ENCODE data around the gene TUBB4A.
"Not testable (repeated sequence)": the region's sequence is repeated elsewhere in the genome, so short reads cannot be mapped to it uniquely, and the experiment has no call there.

TUBB4A gene

DNA sequence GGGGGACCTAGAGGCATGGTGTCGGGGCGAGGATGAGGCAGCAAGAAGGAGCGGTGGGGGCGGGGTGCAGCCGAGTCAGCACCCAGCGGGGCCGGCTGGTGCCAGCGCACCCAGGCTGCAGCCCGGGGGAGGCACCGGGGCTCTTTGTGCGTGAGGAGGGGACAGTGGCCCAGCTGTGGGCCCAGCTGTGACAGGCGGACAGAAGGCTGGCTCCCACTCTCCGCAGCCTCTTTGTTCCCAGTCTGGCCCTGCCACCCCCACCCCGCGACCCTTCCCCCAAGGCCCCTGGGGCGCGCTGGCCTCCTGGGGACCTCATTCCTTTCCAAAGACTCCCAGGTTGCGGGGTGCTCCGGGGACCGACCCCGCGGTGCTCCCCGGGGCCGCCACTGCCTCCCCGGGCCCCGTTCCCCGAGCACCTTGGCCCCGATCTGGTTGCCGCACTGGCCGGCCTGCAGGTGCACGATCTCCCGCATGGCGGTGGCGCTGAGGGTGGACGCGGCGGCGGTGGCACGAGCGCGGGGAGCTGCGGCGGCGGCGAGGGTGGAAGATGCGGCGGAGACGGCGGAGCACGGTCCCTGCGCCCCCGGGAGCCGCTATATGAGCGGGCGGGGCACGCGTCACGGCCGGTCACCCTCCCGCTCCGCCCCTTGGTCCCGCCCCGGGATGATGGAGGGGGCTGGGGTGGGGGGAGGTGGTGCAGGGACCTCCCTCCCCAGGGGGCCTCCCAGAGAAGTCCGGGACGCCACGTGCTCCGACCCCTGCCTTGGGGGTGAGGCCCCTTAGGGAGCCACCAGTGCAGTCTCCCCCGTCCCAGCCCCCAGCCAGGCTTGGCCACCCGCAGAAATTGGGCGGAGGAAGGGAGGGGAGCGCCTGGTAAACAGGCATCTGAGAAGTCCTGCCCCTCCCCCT is at the start of gene TUBB4A:
Gene TUBB4A, minus strand, starts transcription at position 570 of the 909 bp plus-strand sequence. Its CDS starts 97 bp downstream, at position 473.
- peak; percentile 49 for DNase-seq

DNA sequence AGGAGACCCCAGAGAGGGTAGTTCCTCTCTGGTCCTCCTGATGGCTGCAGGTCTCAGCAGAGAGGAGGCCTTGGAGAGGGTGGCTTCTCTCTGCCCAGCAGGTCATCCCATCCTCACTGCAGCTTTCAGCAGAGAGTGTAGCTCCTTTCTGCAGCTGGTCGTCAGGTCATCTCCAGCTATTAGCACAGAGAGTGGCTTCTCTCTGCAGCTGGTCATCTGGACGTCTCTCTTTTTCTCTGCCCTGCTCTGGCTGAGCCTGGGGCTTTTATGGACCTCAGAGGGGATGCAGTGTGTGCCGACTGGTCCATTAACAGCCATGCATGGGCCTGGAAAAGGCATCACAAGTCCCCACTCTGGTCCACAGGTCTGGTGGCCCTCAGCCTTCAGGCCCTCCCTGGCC is 49.0 kb upstream of the TUBB4A start:
- DNase-seq: no peak

DNA sequence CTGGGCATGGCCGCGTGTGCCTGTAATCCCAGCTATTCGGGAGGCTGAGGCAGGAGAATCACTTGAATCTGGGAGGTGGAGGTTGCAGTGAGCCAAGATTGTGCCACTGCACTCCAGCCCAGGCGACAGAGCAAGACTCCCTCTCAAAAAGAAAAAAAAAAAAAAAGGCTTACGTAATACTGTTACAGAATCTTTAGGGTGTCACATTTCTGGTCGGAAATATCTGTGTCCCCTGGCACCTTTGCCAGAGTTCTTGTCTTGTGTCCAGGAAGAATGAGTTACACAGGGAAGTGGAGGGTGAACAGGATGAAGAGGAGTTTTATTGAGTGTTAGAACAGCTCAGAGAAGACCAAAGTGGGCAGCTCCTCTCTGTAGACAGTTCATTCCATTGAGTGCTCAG is 48.6 kb upstream of the TUBB4A start:
- not testable (repeated sequence) for DNase-seq

DNA sequence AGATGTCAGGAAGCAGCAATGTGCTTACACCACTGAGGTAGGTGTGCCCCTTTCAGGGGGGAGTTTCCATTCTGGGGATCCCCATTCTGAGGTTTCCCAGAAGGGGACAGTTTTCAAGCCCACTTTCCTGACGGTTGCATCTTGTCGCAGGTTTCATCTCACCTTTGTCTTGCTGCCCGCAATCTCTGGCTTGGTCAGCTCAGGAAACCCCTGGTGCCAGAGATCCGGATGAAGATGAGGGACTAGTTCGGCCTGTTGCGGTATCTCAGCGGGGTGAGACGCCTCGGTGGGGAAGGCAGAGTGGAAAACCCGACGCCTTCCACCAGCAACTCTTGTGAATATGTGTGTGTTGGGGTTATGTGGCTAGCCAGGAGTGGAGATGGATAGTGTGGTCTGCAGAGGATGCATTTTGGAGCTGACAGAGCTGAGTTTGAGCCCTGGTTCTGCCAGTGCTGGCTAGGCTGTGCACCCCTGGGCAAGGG is 41.8 kb upstream of the TUBB4A start:
- peak; percentile 41 for DNase-seq

DNA sequence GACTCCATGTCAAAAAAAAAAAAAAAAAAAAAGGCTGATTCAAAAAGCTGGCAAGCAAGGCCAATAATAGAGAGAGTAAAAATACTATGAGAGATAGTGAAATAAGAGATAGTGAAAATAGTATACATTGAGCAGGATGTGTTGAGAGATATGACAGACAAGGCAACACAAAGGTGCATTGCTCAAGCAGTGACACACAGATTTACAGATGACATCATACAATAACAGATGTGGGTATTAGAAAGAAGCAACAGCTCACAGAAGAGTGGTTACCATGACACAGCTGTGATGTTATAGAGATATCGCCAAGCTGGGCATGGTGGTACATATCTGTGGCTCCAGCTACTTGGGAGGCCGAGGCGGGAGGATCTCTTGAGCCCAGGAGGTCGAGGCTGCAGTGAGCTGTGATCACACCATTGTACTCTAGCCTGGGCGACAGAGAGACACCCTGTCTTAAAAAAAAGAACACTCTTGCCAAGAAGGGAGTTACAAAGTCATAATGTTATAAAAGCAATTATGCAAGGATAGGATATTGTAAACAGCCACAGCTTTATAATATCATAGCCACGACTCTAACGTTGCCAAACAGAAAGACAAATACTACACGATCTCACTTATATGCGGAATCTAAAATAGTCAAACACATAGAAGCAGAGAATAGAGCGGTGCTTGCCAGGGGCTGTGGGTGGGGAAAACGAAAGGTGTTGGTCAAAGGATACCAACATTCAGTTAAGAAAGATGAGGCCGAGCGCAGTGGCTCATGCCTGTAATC is 39.0 kb upstream of the TUBB4A start:
- no peak for DNase-seq

DNA sequence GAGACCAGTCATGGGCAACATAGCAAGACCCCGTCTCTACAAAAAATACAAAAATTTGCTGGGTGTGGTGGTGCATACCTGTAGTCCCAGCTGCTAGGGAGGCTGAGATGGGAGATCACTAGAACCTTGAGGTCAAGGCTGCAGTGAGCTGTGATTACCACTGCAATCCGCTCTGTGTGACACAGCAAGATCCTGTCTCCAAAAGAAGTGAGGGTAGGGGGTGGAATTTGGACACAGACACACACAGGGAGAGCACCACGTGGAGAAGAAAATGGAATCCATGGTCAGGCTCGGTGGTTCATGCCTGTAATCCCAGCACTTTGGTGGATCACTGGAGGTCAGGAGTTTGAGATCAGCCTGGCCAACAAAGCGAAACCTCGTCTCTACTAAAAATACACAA is 37.4 kb upstream of the TUBB4A start:
- DNase-seq: no peak

DNA sequence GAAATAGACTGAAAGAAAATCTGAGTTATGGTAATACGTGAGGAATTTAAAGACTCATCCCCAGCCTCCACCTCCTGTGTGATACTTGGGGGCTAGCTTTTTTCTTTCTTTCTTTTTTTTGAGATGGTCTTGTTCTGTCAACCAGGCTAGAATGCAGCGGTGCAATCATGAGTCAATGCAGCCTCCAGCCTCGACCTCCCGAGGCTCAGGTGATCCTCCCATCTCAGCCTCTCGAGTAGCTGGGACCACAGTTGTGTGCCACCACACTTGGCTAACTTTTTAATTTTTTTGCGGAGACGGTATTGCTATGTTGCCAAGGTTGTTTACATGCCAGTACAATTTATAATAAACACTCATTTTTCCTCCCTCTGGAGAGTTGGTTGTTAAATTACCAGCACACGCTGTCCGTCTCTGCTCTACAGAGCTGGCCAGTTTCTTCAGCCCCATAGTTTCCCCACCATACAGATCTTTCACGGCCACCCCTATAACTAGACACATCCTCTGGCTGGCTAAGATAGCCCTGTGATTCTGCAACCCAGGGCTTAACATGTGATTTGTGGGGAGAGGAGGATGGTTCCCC is 33.5 kb upstream of the TUBB4A start:
- no peak for DNase-seq

DNA sequence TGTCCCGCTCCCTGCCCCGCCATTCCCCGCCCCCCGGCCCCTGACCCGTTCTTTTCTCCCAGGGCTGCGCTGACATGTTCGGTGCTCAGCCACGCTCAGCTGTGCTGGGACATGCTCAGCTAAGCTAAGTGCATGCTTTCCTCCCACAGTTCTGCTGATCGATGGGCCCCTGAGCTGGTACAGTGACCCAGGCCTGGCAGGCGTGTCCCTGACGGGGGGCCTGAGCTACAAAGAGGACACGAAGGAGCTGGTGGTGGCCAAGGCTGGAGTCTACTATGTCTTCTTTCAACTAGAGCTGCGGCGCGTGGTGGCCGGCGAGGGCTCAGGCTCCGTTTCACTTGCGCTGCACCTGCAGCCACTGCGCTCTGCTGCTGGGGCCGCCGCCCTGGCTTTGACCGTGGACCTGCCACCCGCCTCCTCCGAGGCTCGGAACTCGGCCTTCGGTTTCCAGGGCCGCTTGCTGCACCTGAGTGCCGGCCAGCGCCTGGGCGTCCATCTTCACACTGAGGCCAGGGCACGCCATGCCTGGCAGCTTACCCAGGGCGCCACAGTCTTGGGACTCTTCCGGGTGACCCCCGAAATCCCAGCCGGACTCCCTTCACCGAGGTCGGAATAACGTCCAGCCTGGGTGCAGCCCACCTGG is 32.5 kb upstream of the TUBB4A start:
- DNase-seq: no peak

DNA sequence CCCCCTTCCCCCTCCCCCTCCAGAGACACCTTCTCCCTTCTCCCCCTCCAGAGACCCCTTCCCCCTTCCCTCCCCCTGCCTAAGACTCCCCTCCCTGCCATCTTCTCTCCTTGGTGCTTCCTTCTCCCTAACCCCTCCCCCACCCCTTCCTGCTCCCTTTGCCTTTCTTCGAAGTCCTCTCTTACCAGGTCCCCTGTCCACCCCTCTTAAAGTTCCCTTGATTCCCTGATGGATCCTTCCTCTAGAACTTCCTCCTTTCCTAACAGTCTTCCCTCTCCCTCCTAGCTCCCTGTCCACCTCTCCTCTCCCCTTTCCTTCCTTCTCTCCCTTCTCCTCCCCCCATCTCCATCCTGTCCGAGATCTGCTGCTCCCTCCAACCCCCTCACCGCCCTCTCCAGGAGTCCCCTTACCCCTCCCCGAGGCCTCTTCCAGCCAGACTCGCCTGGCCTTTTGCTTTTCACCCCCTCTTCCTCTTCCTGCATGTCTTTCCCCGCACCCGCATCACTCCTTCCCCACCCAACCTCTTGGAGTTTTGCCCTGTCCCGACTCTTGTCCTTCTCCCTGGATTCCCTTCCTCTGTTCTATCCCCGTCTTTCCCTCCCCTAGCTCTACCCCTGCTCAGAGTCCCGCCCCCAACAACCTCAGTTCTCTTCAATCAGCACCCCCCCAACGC is 31.8 kb upstream of the TUBB4A start:
- DNase-seq: no peak

DNA sequence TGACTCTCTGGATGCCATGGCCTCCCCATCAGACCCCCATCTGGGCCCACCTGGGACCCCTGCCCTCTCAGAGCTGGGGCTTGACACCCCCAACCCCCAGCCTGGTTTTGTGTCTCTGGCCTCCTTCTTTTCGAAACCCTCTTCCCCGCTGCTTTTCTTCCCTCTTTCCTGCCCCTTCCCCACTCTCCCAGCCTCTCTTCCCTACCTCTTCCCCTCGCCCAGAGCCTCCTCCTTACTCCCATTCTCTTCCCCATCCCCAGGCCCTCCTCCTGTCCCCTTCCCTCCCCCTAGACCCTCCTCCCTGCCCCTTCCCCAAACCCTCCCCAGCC is 30.9 kb upstream of the TUBB4A start:
- no peak for DNase-seq

DNA sequence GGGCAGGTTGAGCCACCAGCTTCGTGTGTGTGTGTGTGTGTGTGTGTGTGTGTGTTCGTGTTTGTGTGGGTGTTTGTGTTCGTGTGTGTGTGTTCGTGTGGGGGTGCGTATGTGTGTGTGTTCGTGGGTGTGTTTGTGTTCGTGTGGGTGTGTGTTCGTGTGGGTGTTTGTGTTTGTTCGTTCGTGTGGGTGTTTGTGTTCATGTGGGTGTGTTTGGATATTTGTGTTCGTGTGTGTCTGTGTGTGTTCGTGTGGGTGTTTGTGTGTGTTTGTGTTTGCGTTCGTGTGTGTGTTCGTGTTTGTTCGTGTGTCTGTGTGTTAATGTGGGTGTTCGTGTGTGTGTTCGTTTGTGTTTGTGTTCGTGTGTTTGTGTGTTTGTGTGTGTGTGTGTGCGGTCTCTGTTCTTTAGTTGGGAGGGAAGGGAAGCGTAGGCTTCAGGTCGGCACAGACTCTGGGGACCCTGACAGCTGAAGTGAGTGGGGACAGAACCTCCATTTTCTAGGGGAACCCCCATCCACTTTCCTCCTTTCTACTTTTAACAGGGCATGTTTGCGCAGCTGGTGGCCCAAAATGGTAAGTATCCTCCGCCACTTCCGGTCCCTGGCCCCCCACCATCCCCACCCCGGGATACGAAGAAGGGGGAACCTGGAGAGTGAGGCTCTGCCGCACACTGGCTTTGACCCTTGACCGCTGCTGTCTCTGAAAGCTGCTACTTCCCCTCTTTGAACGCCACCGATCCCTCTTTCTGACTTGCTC is 30.3 kb upstream of the TUBB4A start:
- DNase-seq: peak; percentile 59

DNA sequence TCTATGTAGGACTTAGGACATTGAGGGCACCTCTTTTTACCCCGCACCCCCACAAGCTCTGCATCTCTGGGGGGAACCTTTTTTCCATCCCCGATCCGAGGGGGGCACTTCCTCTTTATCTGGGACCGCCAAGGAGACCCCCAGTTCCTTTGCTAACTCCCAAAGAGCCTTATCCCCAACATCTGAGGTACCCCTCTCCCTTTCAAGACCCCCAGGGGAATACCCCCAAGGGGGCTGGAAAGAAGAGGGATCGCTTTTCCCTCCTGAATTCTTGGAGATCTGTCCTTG is 29.8 kb upstream of the TUBB4A start:
- no peak for DNase-seq

DNA sequence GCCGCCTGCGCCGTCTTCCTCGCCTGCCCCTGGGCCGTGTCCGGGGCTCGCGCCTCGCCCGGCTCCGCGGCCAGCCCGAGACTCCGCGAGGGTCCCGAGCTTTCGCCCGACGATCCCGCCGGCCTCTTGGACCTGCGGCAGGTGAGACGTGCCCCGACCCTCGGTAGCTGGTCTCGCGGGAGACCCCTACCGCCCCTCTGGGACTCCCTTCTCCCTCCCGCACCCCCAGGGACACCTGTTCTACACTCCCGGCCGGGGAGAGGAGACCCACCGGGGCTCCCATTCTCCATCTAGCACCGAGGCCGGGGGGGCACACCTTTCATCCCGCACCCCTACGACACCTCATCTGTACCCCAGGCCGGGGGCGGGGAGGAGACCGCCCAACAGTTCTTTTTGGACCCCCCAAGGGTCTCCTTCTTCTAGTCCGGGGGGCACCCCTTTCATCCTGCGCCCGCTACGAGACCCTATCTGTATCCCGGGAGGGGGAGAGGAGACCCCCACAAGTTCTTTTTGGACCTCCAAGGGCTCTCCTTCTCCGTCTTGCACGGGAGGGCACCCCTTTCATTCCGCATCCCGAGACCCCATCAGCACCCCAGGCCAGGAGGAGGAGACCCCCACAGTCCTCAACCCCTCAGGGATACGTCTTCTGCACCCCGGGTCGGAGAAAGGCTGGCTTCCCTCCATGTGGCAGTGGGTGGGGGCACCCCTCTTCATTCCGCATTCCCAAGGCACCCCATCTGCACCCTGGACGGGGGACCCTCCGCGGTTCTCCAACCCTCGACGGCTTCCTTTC is 29.2 kb upstream of the TUBB4A start:
- no peak for DNase-seq

DNA sequence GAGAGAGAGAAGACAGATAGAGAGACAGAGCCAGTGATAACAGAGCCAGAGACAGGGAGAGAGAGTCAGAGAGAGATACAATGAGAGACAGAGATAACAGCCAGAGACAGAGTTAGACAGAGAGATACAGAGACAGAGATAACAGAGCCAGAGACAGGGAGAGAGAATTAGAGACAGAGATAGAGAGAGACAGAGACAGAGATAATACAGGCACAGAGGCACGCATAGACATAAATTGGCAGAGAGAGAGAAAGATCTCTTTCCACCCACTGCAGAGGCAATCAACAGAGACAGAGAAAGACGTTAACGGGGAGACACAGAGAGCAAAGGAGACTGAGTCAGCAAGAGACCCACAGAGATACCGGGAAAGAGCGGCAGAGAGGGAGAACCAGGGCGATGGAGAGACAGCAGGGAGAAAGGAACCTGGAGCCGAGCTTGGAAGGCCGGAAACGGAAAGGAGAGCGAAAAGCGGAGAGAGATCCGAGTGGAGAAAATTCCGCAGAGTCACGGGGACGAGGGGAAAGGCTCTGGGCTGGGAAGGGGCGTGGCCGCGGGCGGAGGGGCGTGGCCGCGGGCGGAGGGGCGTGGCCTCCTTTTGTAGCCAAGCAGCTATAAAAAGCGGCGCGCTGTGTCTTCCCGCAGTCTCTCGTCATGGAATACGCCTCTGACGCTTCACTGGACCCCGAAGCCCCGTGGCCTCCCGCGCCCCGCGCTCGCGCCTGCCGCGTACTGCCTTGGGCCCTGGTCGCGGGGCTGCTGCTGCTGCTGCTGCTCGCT is 28.5 kb upstream of the TUBB4A start, which contains the start of gene TNFSF9:
Gene TNFSF9, plus strand, starts transcription at position 641 of the 777 bp plus-strand sequence. Its CDS starts 11 bp downstream, at position 652.
- DNase-seq: peak; percentile 88

DNA sequence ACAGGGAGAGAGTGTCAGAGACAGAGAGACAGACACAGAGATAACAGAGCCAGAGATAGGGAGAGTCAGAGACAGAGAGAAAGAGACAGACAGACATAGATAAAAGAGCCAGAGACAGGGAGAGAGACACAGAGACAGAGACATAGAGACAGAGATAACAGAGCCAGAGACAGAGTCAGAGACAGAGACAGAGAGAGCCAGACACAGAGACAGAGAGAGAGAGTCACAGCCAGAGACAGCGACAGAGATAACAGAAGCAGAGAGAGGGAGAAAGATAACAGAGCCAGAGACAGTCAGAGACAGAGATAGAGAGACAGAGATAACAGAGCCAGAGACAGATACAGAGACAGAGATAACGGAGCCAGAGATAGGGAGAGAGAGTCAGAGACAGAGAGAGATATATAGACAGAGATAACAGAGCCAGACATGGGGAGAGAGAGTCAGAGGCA is 27.9 kb upstream of the TUBB4A start:
- DNase-seq: no peak

DNA sequence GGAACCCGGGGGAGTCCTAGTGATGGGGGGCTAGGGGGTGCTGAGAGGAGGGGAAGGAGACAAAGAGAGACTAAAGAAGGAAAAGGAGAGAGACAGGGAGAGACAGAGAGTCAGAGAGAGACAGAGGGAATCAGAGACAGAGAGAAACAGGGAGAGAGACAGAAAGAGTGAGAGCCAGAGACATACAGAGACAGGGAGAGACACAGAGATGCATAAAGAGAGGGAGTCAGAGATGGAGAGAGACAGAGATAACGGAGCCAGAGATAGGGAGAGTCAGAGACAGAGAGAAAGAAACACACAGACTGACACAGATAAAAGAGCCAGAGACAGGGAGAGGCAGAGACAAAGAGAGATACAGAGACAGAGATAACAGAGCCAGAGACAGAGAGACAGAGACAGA is 27.2 kb upstream of the TUBB4A start:
- no peak for DNase-seq

DNA sequence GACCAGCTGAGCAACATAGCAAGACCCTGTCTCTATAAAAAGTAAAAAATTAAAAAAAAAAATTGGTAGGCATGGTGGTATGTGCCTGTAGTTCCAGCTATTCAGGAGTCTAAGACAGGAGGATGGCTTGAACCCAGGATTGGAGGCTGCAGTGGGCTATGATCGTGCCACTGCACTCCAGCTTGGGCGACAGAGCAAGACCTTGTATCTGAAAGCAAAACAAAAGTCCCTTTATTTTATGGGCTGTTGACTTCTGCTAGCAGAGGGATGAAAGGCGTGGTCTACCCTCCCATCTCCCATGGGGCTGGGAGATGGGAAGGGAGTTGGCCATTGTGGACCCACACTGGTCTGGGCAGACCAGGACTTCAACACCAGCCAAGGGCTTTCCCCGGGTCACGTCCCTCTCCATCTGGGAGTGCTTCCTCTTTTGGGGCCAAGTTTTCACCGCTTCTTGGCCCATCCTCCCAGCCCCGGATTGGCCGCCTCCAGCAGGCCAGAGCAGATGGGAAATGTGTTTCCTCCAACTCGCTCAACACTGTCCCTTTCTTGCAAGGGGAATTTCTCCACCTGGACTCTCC is 26.5 kb upstream of the TUBB4A start:
- DNase-seq: no peak

DNA sequence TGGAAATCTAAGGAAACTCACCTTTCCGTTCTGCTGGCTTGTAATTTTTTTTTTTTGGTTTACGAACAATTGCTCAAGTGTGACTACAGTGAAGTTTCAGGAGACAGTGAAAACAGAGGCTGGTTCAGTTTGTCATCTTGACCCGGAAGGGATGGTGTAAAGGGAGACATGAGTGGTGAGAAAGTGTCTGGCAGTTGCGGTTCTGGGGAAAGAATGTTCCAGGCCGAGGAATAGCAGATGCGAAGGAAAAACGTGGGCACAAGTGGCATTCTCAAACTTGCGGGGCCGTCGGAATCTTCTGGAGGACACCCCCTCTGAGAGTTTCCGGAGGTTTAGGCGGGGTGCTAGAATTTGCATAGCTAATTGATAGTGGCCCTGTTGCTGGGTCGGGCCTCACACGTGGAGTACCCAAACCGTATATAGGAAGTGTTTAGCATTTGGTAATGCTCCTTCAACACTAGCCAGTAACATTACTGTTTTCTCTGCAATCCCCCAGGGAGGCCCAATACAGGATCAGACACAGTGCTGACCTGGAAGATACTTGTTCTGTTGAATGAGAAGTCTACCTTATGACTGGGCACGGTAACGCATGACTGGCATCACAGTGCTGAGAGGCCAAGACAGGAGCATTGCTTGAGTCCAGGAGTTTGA is 25.9 kb upstream of the TUBB4A start:
- peak; percentile 31 for DNase-seq

DNA sequence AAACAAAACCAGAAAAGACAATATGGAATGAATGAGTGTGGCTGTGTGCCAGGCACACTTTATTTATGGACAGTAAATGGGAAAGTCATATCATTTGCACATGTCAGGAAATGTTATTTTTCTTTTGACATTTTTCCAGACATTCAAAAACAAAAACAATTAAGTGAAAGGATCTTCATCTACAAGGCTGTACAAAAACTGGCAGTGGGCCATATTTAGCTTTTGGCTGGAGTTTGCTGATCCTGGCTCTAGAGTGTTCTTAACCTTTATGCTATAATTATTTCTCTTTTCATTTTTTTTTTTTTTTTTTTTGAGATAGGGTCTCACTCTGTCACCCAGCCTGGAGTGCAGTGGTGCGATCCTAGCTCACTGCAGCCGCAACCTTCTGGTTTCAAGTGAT is 22.2 kb upstream of the TUBB4A start:
- DNase-seq: no peak
